KMS-11 (cell line): ENCODE results near the gene ALDH1L2.

Experiments
- H2AFZ ChIP-seq: fragments of 200-600 bp; sonication (generic); 2 replicates; pipeline ENCODE4 v1.6.1; 2016; ENCODE audit warnings: antibody characterized with exemption, mixed run types, low read depth
- H3K27ac ChIP-seq: fragments of 200-600 bp; sonication (generic); 2 replicates; pipeline ENCODE4 v1.6.1; 2016; ENCODE audit warnings: mild to moderate bottlenecking, mixed run types
- H3K27me3 ChIP-seq: fragments of 200-600 bp; sonication (generic); 2 replicates; pipeline ENCODE4 v1.6.1; 2017; ENCODE audit warnings: mild to moderate bottlenecking, low read depth, mixed run types, moderate library complexity; ENCODE audit not compliant: insufficient read depth
- H3K36me3 ChIP-seq: fragments of 200-600 bp; sonication (generic); 2 replicates; pipeline ENCODE4 v1.6.1; 2017; ENCODE audit warnings: mild to moderate bottlenecking, mixed run types; ENCODE audit not compliant: insufficient read depth
- H3K4me1 ChIP-seq: fragments of 200-600 bp; sonication (generic); 2 replicates; pipeline ENCODE4 v1.6.1; 2016; ENCODE audit warnings: mild to moderate bottlenecking, low read depth, mixed run types; ENCODE audit not compliant: poor library complexity, severe bottlenecking
- H3K4me2 ChIP-seq: fragments of 200-600 bp; sonication (generic); 2 replicates; pipeline ENCODE4 v1.7.0; 2016; ENCODE audit warnings: mild to moderate bottlenecking, mixed run types
- H3K4me3 ChIP-seq: fragments of 200-600 bp; sonication (generic); IDR thresholded peaks from 2 replicates; pipeline ENCODE4 v1.6.1; 2017; ENCODE audit warnings: low read depth, low read length, mixed read lengths; ENCODE audit not compliant: insufficient read depth
- H3K79me2 ChIP-seq: fragments of 200-600 bp; sonication (generic); 2 replicates; pipeline ENCODE4 v1.6.1; 2016; ENCODE audit warnings: low read depth, mixed run types; ENCODE audit not compliant: insufficient read depth
- H3K9ac ChIP-seq: fragments of 200-600 bp; sonication (generic); 2 replicates; pipeline ENCODE4 v1.6.1; 2016; ENCODE audit warnings: mild to moderate bottlenecking, mixed run types
- H4K20me1 ChIP-seq: fragments of 200-600 bp; sonication (generic); 2 replicates; pipeline ENCODE4 v1.6.1; 2016; ENCODE audit warnings: mild to moderate bottlenecking, mixed run types; ENCODE audit not compliant: insufficient read depth
- CTCF ChIP-seq: fragments of 200-600 bp; sonication (generic); conservative IDR thresholded peaks from 2 replicates; pipeline ENCODE4 v1.6.1; 2017; ENCODE audit warnings: low read depth, mild to moderate bottlenecking, antibody characterized with exemption, low read length, moderate library complexity, mixed read lengths

The ALDH1L2 gene

GRCh38 chr12:105106621-105107020 lies 22.4 kb upstream of the ALDH1L2 start:
- Histone ChIP-seq H4K20me1 (no peaks in the 10 kb centered on the region), H3K79me2 (peaks cover 33% of the 10 kb centered on the region), H3K9ac (peak overlapping the region; percentile 64; the same call in 1 of the 2 replicates), H3K27me3 (no peaks in the 10 kb centered on the region), H3K27ac (no peak overlapping the region), H3K4me1 (peaks cover 12% of the 10 kb centered on the region), H3K4me3 (no peak overlapping the region), H3K4me2 (peak overlapping the region; percentile 36), H2AFZ (peak overlapping the region; percentile 86), H3K36me3 (no peaks in the 10 kb centered on the region)
- no peak for TF ChIP-seq CTCF

- H2AFZ ChIP-seq = no peak overlapping the region
- H3K79me2 ChIP-seq = peaks cover 16% of the 10 kb centered on the region
- H3K36me3 ChIP-seq = no peaks in the 10 kb centered on the region
- H3K27me3 ChIP-seq = no peaks in the 10 kb centered on the region
- peaks cover 12% of the 10 kb centered on the region for H3K4me1 ChIP-seq
- no peak overlapping the region for H3K27ac ChIP-seq
- H3K4me2 ChIP-seq = no peak overlapping the region
- H3K4me3 ChIP-seq = no peak overlapping the region
- H4K20me1 ChIP-seq = no peaks in the 10 kb centered on the region
- TF ChIP-seq CTCF = no peak
- no peak overlapping the region for H3K9ac ChIP-seq
Measured at GRCh38 chr12:105104762-105105161, 20.5 kb upstream of the ALDH1L2 start.

- TF ChIP-seq CTCF = no peak
- Histone ChIP-seq H2AFZ (no peak overlapping the region), H3K4me2 (no peak overlapping the region), H3K27ac (no peak overlapping the region), H3K79me2 (no peaks in the 10 kb centered on the region), H4K20me1 (no peaks in the 10 kb centered on the region), H3K4me1 (no peaks in the 10 kb centered on the region), H3K4me3 (no peak overlapping the region), H3K36me3 (no peaks in the 10 kb centered on the region), H3K9ac (no peak overlapping the region), H3K27me3 (no peaks in the 10 kb centered on the region)
Measured at GRCh38 chr12:105102673-105103072, 18.4 kb upstream of the ALDH1L2 start.

- no peak overlapping the region for H3K9ac ChIP-seq
Measured at GRCh38 chr12:105100998-105101397, 16.7 kb upstream of the ALDH1L2 start.

More at GRCh38 chr12:105100998-105101397, 16.7 kb upstream of the ALDH1L2 start:
- Histone ChIP-seq H3K27me3 (no peaks in the 10 kb centered on the region), H3K4me2 (no peak overlapping the region), H2AFZ (no peak overlapping the region), H3K79me2 (no peaks in the 10 kb centered on the region), H3K36me3 (no peaks in the 10 kb centered on the region), H3K27ac (no peak overlapping the region), H3K4me3 (no peak overlapping the region), H3K4me1 (no peaks in the 10 kb centered on the region), H4K20me1 (no peaks in the 10 kb centered on the region)
- no peak for TF ChIP-seq CTCF
